RKO (cell line): Measurements from ENCODE around the gene STOX1.
"Not testable (repeated sequence)": the region's sequence is repeated elsewhere in the genome, so short reads cannot be mapped to it uniquely, and the experiment has no call there.

Source experiments
- DNase-seq: peaks from one replicate; pipeline ENCODE4 v3.0.0-alpha.2; 2016; ENCODE audit warnings: low spot score

STOX1 gene

GRCh38 chr10:68828833-68829232 is 1.5 kb downstream of the STOX1 start:
- DNase-seq = no peak

GRCh38 chr10:68829521-68829920 is 2.2 kb downstream of the STOX1 start:
- no peak for DNase-seq

GRCh38 chr10:68829952-68830351 is 2.6 kb downstream of the STOX1 start:
- DNase-seq = no peak

- DNase-seq = no peak
These were observed 4.7 kb downstream of the STOX1 start for GRCh38 chr10:68831961-68832455.

GRCh38 chr10:68832601-68833000 is 5.3 kb downstream of the STOX1 start:
- no peak for DNase-seq

- no peak for DNase-seq
These were observed 10.4 kb downstream of the STOX1 start for GRCh38 chr10:68837626-68838322.

- DNase-seq = not testable (repeated sequence)
These were observed 13.3 kb downstream of the STOX1 start for GRCh38 chr10:68840650-68841049.

GRCh38 chr10:68848281-68848680 is 20.9 kb downstream of the STOX1 start:
- DNase-seq = no peak

- DNase-seq = no peak
These were observed 21.5 kb downstream of the STOX1 start for GRCh38 chr10:68848806-68849205.

- no peak for DNase-seq
These were observed 29.0 kb downstream of the STOX1 start for GRCh38 chr10:68856352-68856751.

GRCh38 chr10:68857005-68857404 is 29.7 kb downstream of the STOX1 start:
- DNase-seq = no peak

- peak; percentile 14 for DNase-seq
These were observed 33.9 kb downstream of the STOX1 start for GRCh38 chr10:68861253-68861652.

- DNase-seq = no peak
These were observed 37.3 kb downstream of the STOX1 start for GRCh38 chr10:68864611-68865010.

GRCh38 chr10:68868173-68868572 is 40.8 kb downstream of the STOX1 start:
- not testable (repeated sequence) for DNase-seq

GRCh38 chr10:68869623-68870022 is 42.3 kb downstream of the STOX1 start:
- DNase-seq = no peak

GRCh38 chr10:68870061-68870460 is 42.7 kb downstream of the STOX1 start:
- DNase-seq = no peak

GRCh38 chr10:68870545-68871104 is 43.3 kb downstream of the STOX1 start:
- no peak for DNase-seq

GRCh38 chr10:68871105-68871711 is 43.9 kb downstream of the STOX1 start:
- no peak for DNase-seq

- DNase-seq = no peak
These were observed 44.5 kb downstream of the STOX1 start for GRCh38 chr10:68871731-68872342.

GRCh38 chr10:68876246-68877138 is 49.2 kb downstream of the STOX1 start:
- no peak for DNase-seq

GRCh38 chr10:68877482-68878110 is 50.3 kb downstream of the STOX1 start:
- DNase-seq = no peak
